Astrocyte of the spinal cord (primary cell): ENCODE measurements around the gene ASPG.

Source experiments
- DNase-seq: peaks from one replicate; pipeline ENCODE4 v3.0.0; 2011; ENCODE audit warnings: low read depth, low spot score
- H3K4me3 ChIP-seq: 2 replicates; pipeline ENCODE4 v1.5.1; 2011; ENCODE audit warnings: low read depth, mild to moderate bottlenecking, low read length, moderate library complexity
- in situ Hi-C: cut with HindIII; loops from 2 replicates; pipeline ENCODE4 v1.10.0; 2017; ENCODE audit warnings: low sequenced_read_pairs
- TF ChIP-seq, protein P1 (sequence below): IDR thresholded peaks from 2 replicates; pipeline ENCODE4 v1.5.1; 2012; ENCODE audit warnings: low read depth, mild to moderate bottlenecking, low read length, inconsistent platforms

Gene ASPG

GRCh38 chr14:104091927-104092771 is 6.6 kb downstream of the ASPG start:
- DNase-seq: no peak
- TF ChIP-seq, protein P1, sequence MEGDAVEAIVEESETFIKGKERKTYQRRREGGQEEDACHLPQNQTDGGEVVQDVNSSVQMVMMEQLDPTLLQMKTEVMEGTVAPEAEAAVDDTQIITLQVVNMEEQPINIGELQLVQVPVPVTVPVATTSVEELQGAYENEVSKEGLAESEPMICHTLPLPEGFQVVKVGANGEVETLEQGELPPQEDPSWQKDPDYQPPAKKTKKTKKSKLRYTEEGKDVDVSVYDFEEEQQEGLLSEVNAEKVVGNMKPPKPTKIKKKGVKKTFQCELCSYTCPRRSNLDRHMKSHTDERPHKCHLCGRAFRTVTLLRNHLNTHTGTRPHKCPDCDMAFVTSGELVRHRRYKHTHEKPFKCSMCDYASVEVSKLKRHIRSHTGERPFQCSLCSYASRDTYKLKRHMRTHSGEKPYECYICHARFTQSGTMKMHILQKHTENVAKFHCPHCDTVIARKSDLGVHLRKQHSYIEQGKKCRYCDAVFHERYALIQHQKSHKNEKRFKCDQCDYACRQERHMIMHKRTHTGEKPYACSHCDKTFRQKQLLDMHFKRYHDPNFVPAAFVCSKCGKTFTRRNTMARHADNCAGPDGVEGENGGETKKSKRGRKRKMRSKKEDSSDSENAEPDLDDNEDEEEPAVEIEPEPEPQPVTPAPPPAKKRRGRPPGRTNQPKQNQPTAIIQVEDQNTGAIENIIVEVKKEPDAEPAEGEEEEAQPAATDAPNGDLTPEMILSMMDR: no peak
- in situ Hi-C loops: no loop called here
- H3K4me3 ChIP-seq: no peak overlapping the region

GRCh38 chr14:104092931-104093365 is 7.4 kb downstream of the ASPG start:
- TF ChIP-seq, protein P1: no peak
- no peak for DNase-seq
- no peak overlapping the region for H3K4me3 ChIP-seq
- in situ Hi-C loops: no loop called here

DNA sequence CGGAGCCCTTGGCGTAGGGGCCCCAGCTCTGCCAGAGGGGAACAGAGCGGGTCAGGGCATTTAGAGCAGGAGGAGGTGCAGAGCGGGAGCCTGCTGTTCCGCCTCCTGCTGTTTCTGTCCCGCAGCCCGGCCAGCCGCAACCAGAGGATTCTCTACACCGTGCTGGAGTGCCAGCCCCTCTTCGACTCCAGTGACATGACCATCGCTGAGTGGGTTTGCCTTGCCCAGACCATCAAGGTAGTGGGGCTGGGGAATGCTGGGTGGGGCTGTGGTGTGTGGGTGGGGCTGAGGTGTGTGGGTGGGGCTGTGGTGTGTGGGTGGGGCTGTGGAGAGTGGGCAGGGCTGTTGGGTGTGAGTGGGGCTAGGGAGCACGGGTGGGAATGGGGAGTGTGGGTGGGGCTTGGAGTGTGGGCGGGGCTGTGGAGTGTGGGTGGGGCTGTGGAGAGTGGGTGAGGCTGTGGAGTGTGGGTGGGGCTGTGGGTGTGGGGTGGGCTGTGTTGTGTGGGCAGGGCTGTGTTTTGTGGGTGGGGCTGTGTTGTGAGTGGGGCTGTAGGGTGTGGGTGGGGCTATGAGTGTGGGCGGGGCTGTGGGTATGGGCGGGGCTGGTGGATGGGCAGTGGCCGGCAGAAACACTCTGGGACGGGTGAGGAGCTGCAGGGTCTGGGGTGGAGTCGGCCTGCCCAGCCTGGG is 8.0 kb downstream of the ASPG start:
- in situ Hi-C loops: no loop called here
- TF ChIP-seq, protein P1: no peak
- no peak overlapping the region for H3K4me3 ChIP-seq
- DNase-seq: no peak

- in situ Hi-C loops: no loop called here
- DNase-seq: no peak
- TF ChIP-seq, protein P1: no peak
- H3K4me3 ChIP-seq: no peak overlapping the region
Measured at GRCh38 chr14:104094056-104094708, 8.7 kb downstream of the ASPG start.

- H3K4me3 ChIP-seq: no peak overlapping the region
- in situ Hi-C loops: no loop called here
- TF ChIP-seq, protein P1: peak; percentile 87
- DNase-seq: peak; percentile 9
Measured at GRCh38 chr14:104094709-104095425, 9.4 kb downstream of the ASPG start.
